B cell (primary cell): ENCODE measurements around the gene EFL1.

Experiments
- CTCF ChIP-seq: fragments of 200-600 bp; IDR thresholded peaks from one replicate; pipeline ENCODE4 v1.8.0; 2022; ENCODE audit warnings: antibody characterized with exemption, mild to moderate bottlenecking
- EZH2 ChIP-seq: IDR thresholded peaks from 2 replicates; pipeline ENCODE4 v1.6.1; 2012; ENCODE audit warnings: borderline replicate concordance, low read depth, mild to moderate bottlenecking, moderate library complexity, low read length; ENCODE audit not compliant: insufficient read depth, poor library complexity, severe bottlenecking

GRCh38 chr15:82304778-82305090 is 42.2 kb upstream of the EFL1 start:
- TF ChIP-seq CTCF (no peak), EZH2 (no peak)
